Frontal cortex (tissue), 4 donors: Measurements from ENCODE around the gene MRNIP. TPM values are rescaled to one million over a fixed set of nuclear protein-coding genes. Genes with fewer than 3 reads are reported as not detected.

Source experiments
- DNase-seq, 2 donors: peaks; one replicate each; pipeline ENCODE4 v3.0.0; 2012; ENCODE audit warnings: low spot score in 2 of 2
- FAIRE-seq: peaks from 2 replicates; lab custom pipeline; 2012; peaks lifted over from hg19 to GRCh38; lab: Jason Lieb, UNC
- total RNA-seq: library from RNA; depleted of rRNA; stranded (reverse); fragments of >200 nt; gene quantifications from one replicate; pipeline ENCODE4 v1.2.3, GENCODE V29; 2014
- donor health status: control.
- donor health status: control.
- donor health status: control.

The MRNIP gene
- total RNA-seq, 1 donor from 2014 or later = 28.1 TPM

DNA sequence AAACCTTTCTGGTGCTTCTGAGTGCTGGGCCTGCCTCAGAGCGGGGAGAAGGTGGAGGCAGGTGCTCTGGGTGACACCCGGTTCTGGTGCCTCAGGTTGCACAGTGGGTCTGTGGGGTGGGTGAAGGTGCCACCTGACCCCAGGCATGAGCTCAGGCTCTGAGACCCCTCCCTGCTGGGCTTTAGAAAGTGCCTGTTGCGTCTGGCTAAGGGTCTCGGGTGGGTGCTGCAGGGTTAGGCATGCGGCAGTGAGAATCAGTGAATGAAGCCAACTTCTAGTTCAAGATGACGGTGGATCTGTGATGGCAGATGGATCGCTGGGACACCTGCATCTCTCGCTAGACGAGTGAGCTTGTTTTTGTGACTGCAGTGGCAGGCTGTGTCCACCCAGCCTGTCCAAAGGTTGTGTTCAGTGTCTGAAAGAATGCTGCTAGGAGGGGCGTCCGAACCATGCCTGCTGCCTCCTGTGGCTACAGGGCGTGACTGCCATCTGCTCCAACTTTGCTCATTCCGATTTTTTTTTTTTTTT is 32.9 kb downstream of the MRNIP start:
- FAIRE-seq (no peak), DNase-seq (no peak)

DNA sequence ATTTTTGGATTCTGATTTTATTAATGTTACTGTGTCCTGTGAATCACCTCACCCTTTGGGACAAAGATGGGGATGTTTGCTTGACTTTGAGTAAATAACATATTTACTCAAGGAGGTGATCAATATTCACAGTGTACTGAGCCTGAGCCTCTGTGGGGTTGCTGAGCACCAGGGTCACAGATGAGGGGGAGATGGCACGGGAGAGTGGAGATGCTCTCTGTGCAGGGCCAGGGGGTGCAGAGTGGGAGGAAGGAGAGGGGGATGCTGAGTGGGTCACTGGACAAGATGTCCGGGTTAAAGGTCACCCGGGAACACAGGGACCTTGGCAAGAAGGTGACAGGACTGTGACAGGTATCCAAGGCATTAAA is 33.9 kb downstream of the MRNIP start:
- FAIRE-seq = no peak
- DNase-seq = no peak

DNA sequence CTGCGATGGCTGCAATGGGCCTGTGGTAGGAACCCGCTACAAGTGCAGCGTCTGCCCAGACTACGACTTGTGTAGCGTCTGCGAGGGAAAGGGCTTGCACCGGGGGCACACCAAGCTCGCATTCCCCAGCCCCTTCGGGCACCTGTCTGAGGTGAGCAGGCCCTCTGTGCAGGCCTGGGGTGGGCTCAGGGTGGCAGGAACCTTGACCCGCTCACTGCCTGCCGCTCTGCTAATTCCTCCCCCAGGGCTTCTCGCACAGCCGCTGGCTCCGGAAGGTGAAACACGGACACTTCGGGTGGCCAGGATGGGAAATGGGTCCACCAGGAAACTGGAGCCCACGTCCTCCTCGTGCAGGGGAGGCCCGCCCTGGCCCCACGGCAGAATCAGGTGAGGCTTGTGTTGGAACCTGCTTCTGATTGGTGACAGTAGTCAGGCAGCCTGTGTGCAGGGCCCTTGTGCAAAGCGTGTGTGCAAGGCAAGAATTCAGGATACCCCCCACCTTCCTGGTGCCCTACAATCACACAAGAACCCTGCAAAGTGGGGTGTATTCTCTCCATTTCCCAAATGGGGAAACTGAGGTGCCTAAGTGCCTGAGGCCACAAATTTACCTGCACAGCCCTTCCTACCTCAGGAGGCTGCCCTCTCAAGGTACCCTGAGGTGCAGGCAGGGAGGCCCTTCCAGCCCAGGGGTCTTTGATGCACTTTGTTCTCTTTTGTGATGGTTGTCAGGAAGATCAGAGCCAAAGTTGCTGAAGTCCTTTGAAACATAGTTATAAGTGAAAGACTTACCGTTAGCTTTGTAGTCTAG is 34.5 kb downstream of the MRNIP start:
- DNase-seq = no peak
- FAIRE-seq = no peak

DNA sequence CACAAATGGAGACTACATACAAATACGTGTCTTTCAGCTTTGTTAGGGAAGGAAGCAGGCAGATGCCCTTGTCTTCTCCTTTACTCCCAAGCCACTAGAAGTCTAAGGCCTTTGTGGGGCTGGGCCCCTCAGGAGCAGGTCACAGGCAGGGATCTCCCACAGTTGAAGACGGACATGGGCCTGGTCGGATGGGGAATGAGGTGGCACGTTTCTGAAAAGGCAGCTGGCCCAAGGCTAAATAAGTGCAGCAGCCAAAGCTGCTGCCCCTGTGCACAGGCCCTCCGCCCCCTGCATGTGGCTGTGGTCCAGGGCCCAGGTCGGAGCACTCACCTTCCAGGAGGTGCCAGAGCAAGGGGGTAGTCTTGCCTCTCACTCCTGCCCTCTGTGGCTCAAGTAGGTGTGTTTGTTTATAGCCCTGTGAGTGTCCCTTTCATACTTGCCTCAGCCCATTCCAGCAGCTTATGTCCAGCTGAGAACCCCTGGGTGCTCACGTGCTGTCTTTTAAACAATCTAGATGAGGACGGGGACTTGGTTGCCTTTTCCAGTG is 36.1 kb downstream of the MRNIP start:
- no peak for FAIRE-seq

DNA sequence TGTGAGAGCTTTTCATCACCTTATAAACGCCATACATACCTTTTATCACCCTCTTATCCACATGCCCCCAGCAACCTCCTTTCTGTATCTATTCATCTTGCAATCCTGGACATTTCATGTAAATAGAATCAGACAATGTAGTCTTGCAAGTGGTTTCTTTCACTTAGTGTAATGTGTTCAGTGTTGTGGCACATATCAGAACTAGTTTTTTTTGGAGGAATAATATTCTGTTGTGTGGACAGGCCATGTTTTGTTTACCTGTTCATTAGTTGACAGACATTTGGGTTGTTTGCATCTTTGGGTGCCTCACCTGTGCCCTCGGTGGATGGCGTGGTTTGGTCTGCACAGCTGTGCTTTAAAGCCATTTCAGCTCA is 36.6 kb downstream of the MRNIP start:
- FAIRE-seq = no peak
- no peak for DNase-seq

More for the DNA sequence above, 36.1 kb downstream of the MRNIP start:
- DNase-seq = no peak

DNA sequence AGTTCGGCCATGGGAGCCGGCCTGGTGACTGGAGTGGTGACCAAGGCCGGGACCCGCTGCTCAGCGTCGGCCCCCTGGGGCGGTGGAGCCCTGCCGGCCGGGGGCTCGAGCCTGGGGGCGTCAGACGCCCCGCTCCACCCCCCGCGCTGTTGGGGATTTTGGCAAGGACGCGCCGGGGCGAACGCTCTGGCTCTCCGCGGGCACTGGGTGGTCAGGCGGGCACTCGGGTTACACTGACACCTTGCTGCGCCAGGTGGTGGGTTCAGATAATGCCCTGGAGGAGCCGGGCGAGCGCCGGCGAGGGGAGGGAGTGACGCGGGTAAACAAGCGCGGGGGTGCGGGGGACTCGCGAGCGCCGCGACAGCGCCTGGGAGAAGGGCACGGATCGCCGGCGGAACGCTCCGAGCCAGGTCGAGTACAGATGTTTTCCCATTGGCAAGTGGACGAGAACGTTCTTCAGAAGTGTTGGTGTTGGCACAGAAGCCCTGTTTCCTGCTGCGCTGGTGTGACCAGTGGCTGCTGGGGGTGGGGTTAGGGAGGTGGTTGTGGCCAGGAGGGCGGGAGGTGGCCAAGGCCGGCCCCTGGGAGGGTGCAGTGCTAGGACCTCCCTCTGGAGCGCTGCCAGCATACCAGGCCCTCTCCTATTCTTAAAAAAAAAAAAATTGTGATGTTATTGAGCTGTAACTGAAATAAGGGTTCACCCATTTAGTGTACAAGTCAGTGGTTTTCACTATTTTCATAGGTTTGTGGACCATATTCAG is 37.1 kb downstream of the MRNIP start:
- FAIRE-seq = no peak

DNA sequence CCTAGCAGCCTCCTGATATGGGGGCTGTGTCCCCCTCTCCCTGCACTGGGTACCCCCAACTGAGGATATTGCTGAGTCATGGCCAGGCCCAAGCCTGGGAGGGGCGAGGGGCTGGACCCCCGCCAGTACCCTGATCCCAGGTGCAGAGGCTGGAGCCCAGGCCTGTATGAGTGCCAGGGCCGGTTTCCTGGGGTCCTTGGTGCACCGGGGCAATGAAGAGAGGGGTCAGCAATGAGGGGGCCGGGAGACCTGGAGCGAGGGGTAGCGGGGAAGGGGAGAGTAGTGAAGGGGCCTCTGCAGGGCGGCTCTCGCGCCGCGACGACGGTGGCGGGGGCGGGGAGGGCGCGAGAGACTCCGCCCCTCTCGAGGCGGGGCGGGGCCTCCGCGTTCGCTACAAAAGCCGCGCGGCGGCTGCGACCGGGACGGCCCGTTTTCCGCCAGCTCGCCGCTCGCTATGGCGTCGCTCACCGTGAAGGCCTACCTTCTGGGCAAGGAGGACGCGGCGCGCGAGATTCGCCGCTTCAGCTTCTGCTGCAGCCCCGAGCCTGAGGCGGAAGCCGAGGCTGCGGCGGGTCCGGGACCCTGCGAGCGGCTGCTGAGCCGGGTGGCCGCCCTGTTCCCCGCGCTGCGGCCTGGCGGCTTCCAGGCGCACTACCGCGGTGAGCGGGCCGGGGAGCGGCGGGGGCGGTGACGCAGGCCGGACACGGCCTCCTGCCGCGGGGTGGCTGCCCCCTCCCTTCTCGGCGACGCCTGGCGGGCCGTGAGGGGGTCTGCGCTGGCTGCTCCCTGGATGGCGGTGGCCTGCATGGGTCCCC is 37.9 kb downstream of the MRNIP start, which contains the start of gene SQSTM1:
Gene SQSTM1 (plus strand): TSS at position 423 of the 815 bp plus-strand sequence. CDS start 32 bp downstream, at position 455.
- FAIRE-seq = no peak
- DNase-seq = peak; percentile 95 to 98

More for the DNA sequence above, 37.1 kb downstream of the MRNIP start:
- peak; percentile 85 to 93 for DNase-seq

DNA sequence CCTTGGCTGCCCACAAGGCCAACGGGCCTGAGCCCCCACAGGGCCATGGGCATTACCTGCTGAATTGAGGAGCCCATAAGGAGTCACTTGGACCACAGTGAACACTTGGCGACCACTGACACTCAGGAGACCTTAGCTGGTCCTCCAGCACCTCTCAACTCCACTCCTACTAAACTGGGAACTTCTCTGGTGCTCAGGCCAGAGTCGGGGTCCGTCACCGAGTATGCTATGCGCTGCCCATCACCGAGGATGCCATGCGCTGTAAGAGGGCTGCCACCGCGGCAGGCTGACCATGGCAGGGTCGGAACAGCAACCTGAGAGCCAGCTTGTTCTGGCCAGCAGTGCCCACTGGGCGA is 38.5 kb downstream of the MRNIP start:
- FAIRE-seq = no peak
- peak in 1 of 2 donors; percentile 45 for DNase-seq

DNA sequence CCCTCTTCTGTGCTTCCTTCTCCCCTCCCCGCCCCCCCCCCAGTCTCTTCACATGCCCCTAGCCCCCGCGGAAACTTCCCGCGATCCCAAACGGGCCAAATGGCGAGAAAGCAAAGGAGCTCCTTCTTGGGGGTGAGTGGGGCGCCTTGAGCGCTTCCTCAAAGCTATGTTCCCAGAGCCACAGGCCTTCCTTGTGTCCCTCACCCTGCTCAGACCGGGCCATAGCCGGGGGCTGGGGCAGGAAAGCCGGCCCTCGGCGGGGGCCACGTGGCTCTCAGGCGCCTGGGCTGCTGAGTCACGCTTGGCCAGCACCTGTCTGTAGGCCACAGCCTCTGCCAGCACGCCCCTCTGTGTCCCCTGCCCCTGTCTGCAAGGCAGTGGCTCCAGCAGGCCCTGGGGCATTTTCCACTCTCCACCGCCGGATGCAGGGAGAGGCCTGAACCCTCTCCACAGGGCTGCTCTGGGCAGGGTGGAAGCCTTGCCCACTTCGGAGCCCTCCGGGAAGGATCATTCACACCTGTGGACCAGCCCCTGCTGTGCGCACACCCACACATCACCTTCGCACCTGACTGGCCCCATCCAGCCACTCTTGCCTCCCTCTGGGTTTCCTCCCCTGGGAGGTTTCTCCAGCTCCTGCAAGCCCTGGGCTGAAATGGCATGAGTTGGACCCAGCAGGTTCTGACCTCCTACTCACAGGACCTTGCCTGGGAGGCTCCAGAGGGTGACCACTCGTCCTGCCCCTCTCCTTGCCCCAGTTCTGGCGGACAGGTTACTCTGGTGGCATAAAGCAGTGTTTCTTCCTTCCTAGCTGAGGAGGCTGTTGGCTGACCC is 39.1 kb downstream of the MRNIP start:
- no peak for FAIRE-seq
- peak; percentile 62 to 71 for DNase-seq

DNA sequence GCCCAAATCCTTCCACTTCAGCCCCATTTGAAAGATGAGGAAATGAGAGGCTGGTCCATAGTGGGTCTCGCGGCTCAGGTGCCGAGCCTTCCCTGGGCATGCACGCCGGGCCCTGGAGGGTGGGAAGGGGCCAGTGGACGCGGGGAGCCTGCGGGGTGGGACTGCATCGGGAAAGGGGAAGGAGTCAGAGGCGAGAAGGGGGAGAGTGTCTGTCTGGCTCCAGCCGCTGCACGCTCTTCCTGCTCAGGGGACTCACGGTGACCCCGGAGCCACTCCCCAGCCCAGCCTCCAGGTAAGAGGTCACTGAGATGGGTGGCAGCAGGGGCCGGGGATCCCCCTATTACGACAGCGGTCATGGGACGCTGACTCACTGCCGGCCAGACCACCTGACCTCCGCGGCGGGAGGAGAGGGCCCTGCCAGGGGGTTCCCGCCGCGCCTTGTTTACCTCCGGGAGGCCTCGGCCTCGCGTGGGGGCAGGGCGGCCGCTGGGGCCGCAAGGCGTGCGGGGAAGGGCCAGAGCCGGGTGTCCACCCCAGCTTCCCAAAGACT is 39.8 kb downstream of the MRNIP start:
- DNase-seq (peak; percentile 93 to 94), FAIRE-seq (no peak)

DNA sequence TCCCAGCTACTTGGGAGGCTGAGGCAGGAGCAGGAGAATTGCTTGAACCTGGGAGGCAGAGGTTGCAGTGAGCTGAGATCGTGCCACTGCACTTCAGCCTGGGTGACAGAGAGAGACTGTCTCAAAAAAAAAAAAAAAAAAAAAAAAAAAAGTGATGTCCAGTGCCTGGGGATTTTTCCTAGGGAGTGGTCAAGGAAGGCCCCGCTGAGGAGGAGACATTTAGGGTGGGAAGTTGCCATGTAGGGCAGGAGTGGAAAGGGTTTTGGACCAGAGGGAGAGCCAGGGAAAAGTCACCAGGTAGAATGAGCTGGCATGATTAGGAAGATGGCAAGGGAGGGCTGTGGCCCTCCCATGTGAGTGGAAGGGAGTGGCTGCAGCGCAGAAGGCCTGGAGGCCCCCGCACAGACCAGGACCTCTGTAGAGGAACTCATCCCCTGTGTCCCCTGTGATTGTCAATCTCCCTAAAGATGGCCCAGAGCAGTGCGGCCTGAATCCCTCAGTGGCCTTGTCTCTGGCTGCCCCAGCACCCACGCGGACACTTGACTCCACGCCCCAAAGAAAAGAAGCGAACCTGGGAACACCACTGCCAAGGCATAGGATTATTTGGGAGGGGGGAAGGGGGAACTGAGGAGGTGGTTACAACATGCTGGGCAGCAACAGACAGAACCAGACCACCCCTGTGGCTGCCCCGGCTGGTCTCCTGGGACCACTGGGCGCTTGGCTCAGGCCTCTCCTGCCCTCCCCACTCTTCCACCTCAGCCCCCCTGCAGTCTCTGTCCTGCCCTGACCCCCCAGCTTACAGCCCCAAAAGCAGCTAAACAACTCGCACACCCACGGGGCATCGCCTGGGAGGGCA is 40.5 kb downstream of the MRNIP start:
- no peak for FAIRE-seq
- DNase-seq = no peak

DNA sequence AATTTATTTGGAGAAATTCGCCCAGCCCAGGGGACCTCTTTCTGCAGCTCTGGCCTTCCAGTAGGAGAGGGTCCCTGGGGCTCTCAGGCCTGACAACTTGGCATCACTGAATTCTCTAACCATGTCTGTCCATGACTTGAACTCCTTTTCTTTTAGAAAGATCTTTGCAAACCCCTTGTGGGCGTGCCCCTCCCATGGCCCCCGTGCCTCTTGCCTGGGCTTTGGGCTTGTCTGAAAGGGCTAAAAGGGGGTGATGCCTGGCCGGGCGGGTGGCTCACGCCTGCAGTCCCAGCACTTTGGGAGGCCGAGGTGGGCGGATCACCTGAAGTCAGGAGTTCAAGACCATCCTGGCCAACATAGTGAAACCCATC is 41.2 kb downstream of the MRNIP start:
- FAIRE-seq = no peak
- no peak for DNase-seq

DNA sequence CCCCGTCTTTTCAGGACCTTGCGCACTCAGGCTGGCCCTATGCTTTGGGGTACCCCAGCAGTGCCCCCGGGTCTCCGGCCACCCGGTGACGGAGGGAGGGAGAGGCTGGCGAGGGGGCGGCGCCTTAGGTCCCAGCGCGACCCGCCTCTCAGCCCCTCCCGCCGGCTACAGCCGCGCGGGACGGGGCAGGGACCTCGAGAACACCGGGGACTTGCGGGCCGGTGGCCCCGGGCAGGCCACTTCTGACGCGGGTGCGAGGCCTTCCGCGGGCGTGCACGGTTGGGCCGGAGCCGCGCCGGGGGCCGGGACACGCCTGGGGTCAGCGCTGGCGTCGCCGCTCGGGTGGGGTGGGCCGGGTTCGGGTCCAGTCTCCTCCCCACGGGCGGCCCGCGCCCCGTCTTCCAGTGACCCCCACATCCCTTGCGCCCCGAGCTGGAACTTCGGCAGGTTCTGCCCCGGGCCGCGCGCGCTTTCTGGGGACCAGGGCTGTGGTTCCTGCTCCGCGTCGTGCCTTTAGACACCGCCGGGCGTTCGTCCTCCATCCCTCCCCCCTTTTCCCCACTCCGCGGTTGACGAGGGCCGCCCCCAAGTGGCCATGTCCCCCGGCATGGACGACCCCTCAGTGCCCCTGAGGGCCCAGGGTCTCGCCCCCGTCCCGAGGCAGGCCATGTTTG is 41.7 kb downstream of the MRNIP start:
- FAIRE-seq (no peak), DNase-seq (peak in 1 of 2 donors; percentile 39)

DNA sequence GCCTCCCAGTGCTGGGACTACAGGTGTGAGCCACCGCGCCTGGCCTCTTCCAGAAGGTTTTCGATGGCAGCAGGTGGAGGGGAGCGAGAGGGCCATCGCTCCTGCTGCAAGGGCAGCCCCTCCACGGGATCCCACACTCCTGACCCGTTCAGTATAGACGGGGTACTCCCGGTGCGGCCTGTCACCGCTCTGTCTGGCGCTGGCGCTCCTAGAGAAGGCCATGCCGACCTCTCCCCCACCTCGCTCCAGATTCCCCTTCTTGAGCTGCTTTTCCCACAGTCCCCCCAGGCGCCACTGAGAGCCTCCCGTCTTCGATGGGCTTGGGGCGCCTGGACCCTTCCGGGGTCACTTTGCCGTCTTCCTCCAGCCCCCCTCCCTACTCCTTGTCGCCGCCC is 42.2 kb downstream of the MRNIP start:
- FAIRE-seq (no peak), DNase-seq (no peak)

DNA sequence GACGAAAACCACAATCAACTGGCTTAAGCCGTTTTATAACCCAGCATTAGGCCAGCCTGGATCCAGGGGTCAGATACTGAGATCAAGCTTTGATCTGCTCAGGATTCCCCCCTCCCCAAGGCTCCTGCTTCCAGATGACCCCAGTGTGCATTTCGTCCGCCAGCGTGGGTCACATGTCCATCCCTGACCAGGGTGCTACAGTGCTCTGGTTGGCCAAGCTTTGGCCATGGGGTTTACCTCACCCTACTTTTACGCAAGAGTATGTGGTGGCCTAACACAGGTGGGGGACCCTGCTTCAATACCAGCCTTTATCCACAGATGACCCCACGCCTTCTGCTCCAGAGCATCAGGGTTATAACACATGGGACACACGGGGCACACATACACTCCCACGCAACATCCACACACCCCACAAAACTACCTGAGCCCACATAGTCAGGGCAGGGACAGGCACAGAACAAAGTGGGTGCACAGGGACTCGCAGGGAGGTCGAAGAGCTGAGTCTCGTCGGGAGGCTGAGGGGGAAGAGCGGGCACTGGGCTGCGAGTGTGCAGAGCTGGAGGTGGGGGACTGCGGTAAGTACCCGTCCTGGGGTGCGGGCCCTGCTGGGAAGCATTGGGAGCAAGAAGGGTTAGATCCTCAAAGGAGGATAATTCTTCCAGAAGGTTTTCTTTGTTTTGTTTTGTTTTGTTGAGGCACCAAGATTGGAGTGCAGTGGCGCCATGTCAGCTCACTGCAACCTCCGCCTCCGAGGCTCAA is 42.9 kb downstream of the MRNIP start:
- FAIRE-seq = no peak
- DNase-seq = no peak

DNA sequence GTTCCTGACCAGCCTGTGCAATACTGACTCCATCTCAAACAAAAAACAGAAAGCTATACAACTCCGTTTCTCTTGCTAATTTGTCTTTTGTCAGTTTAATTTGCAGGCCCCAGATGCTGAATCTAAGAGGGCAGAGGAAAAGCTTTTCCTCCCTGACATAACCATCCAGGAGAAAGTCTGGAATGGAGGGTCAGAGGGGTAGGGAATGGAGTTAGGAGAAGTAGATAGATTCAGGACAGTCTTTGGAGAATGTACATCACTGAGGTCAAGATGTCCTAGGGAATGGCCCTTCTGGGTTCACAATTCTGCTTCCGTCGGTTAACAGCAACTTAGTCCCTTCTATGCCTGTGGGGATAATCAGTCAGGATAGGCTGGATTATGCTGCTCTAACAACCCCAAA is 44.5 kb downstream of the MRNIP start:
- no peak for FAIRE-seq
- DNase-seq = no peak
